ENCODE measurements around the gene PGLYRP1.

PGLYRP1 gene

GRCh38 chr19:45999653-46000121, 23.2 kb downstream of the PGLYRP1 start:
- Mint-ChIP-seq H3K4me1 (ENCODE audit: low read depth) (peaks cover 24% of the 10 kb centered on the region), H3K27me3 (ENCODE audit: low read depth) (peaks cover 9% of the 10 kb centered on the region), H3K4me3 (peak overlapping the region; percentile 52), H3K27ac (no peak overlapping the region), H3K9me3 (no peaks in the 10 kb centered on the region), H3K36me3 (ENCODE audit: low read depth) (peaks cover 11% of the 10 kb centered on the region)

GRCh38 chr19:45998834-45999233, 24.0 kb downstream of the PGLYRP1 start:
- Mint-ChIP-seq H3K27ac (no peak overlapping the region), H3K36me3 (ENCODE audit: low read depth) (peaks cover 11% of the 10 kb centered on the region), H3K4me1 (ENCODE audit: low read depth) (peaks cover 24% of the 10 kb centered on the region), H3K4me3 (no peak overlapping the region), H3K9me3 (no peaks in the 10 kb centered on the region), H3K27me3 (ENCODE audit: low read depth) (peaks cover 9% of the 10 kb centered on the region)

- Mint-ChIP-seq H3K27ac (no peak overlapping the region), H3K4me1 (ENCODE audit: low read depth) (peaks cover 24% of the 10 kb centered on the region), H3K4me3 (no peak overlapping the region), H3K36me3 (ENCODE audit: low read depth) (peaks cover 9% of the 10 kb centered on the region), H3K27me3 (ENCODE audit: low read depth) (peaks cover 9% of the 10 kb centered on the region), H3K9me3 (no peaks in the 10 kb centered on the region)
Measured at GRCh38 chr19:45996933-45997332, 25.9 kb downstream of the PGLYRP1 start.

- Mint-ChIP-seq H3K9me3 (no peaks in the 10 kb centered on the region), H3K27me3 (ENCODE audit: low read depth) (peaks cover 8% of the 10 kb centered on the region)
Measured at GRCh38 chr19:45995715-45996385, 27.0 kb downstream of the PGLYRP1 start.

GRCh38 chr19:45994998-45995714, 27.7 kb downstream of the PGLYRP1 start, which contains the start of gene CCDC61:
Gene CCDC61 (plus strand): TSS chr19:45995467. CDS start chr19:46003019, 7,552 bp downstream.
- Mint-ChIP-seq H3K9me3 (no peaks in the 10 kb centered on the region), H3K4me3 (no peak within 1 kb of the TSS), H3K36me3 (ENCODE audit: low read depth) (peaks cover 8% of the 10 kb centered on the region), H3K4me1 (ENCODE audit: low read depth) (peaks cover 15% of the 10 kb centered on the region), H3K27ac (no peak within 1 kb of the TSS), H3K27me3 (ENCODE audit: low read depth) (peaks cover 11% of the 10 kb centered on the region)

More at GRCh38 chr19:45995715-45996385, 27.0 kb downstream of the PGLYRP1 start:
- Mint-ChIP-seq H3K27ac (no peak overlapping the region), H3K36me3 (ENCODE audit: low read depth) (peaks cover 8% of the 10 kb centered on the region), H3K4me3 (no peak overlapping the region), H3K4me1 (ENCODE audit: low read depth) (peaks cover 22% of the 10 kb centered on the region)

- Mint-ChIP-seq H3K27ac (no peak overlapping the region), H3K27me3 (ENCODE audit: low read depth) (peaks cover 13% of the 10 kb centered on the region), H3K9me3 (no peaks in the 10 kb centered on the region), H3K4me3 (no peak overlapping the region), H3K4me1 (ENCODE audit: low read depth) (peaks cover 9% of the 10 kb centered on the region), H3K36me3 (ENCODE audit: low read depth) (peaks cover 8% of the 10 kb centered on the region)
Measured at GRCh38 chr19:45994456-45994997, 28.3 kb downstream of the PGLYRP1 start.

GRCh38 chr19:45990113-45990728, 32.6 kb downstream of the PGLYRP1 start:
- Mint-ChIP-seq H3K9me3 (no peaks in the 10 kb centered on the region), H3K4me1 (ENCODE audit: low read depth) (peaks cover 3% of the 10 kb centered on the region), H3K27me3 (ENCODE audit: low read depth) (peaks cover 16% of the 10 kb centered on the region), H3K36me3 (ENCODE audit: low read depth) (no peaks in the 10 kb centered on the region), H3K4me3 (no peak overlapping the region), H3K27ac (no peak overlapping the region)

- Mint-ChIP-seq H3K36me3 (ENCODE audit: low read depth) (no peaks in the 10 kb centered on the region), H3K4me1 (ENCODE audit: low read depth) (peaks cover 3% of the 10 kb centered on the region), H3K27me3 (ENCODE audit: low read depth) (peaks cover 16% of the 10 kb centered on the region), H3K27ac (no peak overlapping the region), H3K4me3 (no peak overlapping the region), H3K9me3 (no peaks in the 10 kb centered on the region)
Measured at GRCh38 chr19:45985321-45985720, 37.5 kb downstream of the PGLYRP1 start.

GRCh38 chr19:45981350-45981749, 41.5 kb downstream of the PGLYRP1 start:
- Mint-ChIP-seq H3K9me3 (no peaks in the 10 kb centered on the region), H3K27ac (no peak overlapping the region), H3K4me3 (no peak overlapping the region), H3K4me1 (ENCODE audit: low read depth) (peaks cover 2% of the 10 kb centered on the region), H3K36me3 (ENCODE audit: low read depth) (no peaks in the 10 kb centered on the region), H3K27me3 (ENCODE audit: low read depth) (peaks cover 27% of the 10 kb centered on the region)

- Mint-ChIP-seq H3K36me3 (ENCODE audit: low read depth) (no peaks in the 10 kb centered on the region), H3K27ac (no peak overlapping the region), H3K9me3 (no peaks in the 10 kb centered on the region), H3K27me3 (ENCODE audit: low read depth) (peaks cover 50% of the 10 kb centered on the region), H3K4me3 (no peak overlapping the region), H3K4me1 (ENCODE audit: low read depth) (peaks cover 5% of the 10 kb centered on the region)
Measured at GRCh38 chr19:45978156-45978555, 44.7 kb downstream of the PGLYRP1 start.

GRCh38 chr19:45976178-45976577, 46.7 kb downstream of the PGLYRP1 start:
- Mint-ChIP-seq H3K9me3 (no peaks in the 10 kb centered on the region), H3K36me3 (ENCODE audit: low read depth) (no peaks in the 10 kb centered on the region), H3K27me3 (ENCODE audit: low read depth) (peaks cover 61% of the 10 kb centered on the region), H3K4me3 (no peak overlapping the region), H3K4me1 (ENCODE audit: low read depth) (peaks cover 15% of the 10 kb centered on the region), H3K27ac (no peak overlapping the region)

- no peaks in the 10 kb centered on the region for H3K9me3 Mint-ChIP-seq
- H3K36me3 Mint-ChIP-seq (ENCODE audit: low read depth) = no peaks in the 10 kb centered on the region
- H3K27ac Mint-ChIP-seq = no peak overlapping the region
- H3K27me3 Mint-ChIP-seq (ENCODE audit: low read depth) = peaks cover 68% of the 10 kb centered on the region
- H3K4me3 Mint-ChIP-seq = no peak overlapping the region
- H3K4me1 Mint-ChIP-seq (ENCODE audit: low read depth) = peaks cover 18% of the 10 kb centered on the region
Measured at GRCh38 chr19:45975306-45976070, 47.4 kb downstream of the PGLYRP1 start.

GRCh38 chr19:45973553-45974338, 49.1 kb downstream of the PGLYRP1 start, which contains the start of gene NOVA2:
Gene NOVA2 (minus strand): TSS chr19:45973865. CDS start chr19:45973351, 514 bp downstream.
- no peak within 1 kb of the TSS for H3K27ac Mint-ChIP-seq
- H3K27me3 Mint-ChIP-seq (ENCODE audit: low read depth) = peaks cover 77% of the 10 kb centered on the region
- no peaks in the 10 kb centered on the region for H3K36me3 Mint-ChIP-seq (ENCODE audit: low read depth)
- H3K4me3 Mint-ChIP-seq = peak within 1 kb of the TSS; percentile 28
- no peaks in the 10 kb centered on the region for H3K9me3 Mint-ChIP-seq
- H3K4me1 Mint-ChIP-seq (ENCODE audit: low read depth) = peaks cover 16% of the 10 kb centered on the region

Data from T-helper 1 cell treated with Interleukin-12 subunit alpha and Interleukin-12 subunit beta and Interleukin-4 antibody, amounts not matched to agents 30 μg/mL and 1 μg/mL, for 36 hours (primary cell).